Prostate gland (tissue), 2 donors: ENCODE data around the gene ARHGEF37.

ENCODE experiments used
- POLR2AphosphoS5 ChIP-seq: sonication (generic); formaldehyde crosslinking; IDR thresholded peaks from one replicate; pipeline ENCODE4 v1.6.1; 2017; ENCODE audit warnings: antibody characterized with exemption
- TF ChIP-seq, protein P1 (sequence below), 4 experiments: fragments of 200-600 bp in 2 of 4; fragments of 450-650 bp in 2 of 4; sonication (generic) in 2 of 4; IDR thresholded peaks; 1 replicate in 3 of 4; 2 replicates in 1 of 4; pipeline ENCODE4 v1.5.1; 2016 to 2019; ENCODE audit warnings: antibody characterized with exemption in 4 of 4, mild to moderate bottlenecking in 2 of 4, moderate library complexity in 2 of 4

DNA sequence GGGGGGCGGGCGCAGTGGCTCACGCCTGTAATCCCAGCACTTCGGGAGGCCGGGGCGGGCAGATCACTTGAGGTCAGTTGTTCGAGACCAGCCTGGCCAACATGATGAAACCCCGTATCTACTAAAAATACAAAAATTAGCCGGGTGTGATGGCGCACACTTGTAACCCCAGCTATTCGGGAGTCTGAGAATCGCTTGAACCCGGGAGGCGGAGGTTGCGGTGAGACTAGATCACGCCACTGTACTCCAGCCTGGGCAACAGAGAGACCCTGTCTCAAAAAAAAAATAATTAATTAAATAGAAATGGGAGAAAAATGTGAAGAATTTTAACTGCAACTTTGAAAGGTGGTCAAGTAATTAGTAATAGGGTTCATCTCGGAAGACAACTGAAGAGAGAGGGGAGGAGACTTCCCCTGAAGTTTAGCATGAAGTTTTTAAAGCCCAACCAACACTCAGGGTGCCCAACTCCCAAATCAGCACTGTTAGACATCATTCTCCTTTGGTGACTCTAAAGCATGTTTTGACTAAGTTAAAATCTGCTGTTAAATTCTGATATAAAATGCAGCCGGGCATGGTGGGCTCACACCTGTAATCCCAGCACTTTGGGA, 28.6 kb upstream of the ARHGEF37 start:
- no peak for TF ChIP-seq POLR2AphosphoS5
- TF ChIP-seq, protein P1, sequence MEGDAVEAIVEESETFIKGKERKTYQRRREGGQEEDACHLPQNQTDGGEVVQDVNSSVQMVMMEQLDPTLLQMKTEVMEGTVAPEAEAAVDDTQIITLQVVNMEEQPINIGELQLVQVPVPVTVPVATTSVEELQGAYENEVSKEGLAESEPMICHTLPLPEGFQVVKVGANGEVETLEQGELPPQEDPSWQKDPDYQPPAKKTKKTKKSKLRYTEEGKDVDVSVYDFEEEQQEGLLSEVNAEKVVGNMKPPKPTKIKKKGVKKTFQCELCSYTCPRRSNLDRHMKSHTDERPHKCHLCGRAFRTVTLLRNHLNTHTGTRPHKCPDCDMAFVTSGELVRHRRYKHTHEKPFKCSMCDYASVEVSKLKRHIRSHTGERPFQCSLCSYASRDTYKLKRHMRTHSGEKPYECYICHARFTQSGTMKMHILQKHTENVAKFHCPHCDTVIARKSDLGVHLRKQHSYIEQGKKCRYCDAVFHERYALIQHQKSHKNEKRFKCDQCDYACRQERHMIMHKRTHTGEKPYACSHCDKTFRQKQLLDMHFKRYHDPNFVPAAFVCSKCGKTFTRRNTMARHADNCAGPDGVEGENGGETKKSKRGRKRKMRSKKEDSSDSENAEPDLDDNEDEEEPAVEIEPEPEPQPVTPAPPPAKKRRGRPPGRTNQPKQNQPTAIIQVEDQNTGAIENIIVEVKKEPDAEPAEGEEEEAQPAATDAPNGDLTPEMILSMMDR (IDR thresholded peaks at IDR 0.05), result no peak
